GM12891 (cell line): Measurements from ENCODE around the gene MARCHF9.

Experiments
- DNase-seq: peaks from one replicate; pipeline ENCODE4 v3.0.0; 2011; ENCODE audit warnings: low spot score; ENCODE audit not compliant: insufficient read length
- FAIRE-seq: peaks from 2 replicates; lab custom pipeline; 2011; peaks lifted over from hg19 to GRCh38; lab: Jason Lieb, UNC
- PAX5 ChIP-seq: IDR thresholded peaks from 2 replicates; pipeline ENCODE4 v1.6.1; 2011; ENCODE audit warnings: low read length, moderate library complexity, mild to moderate bottlenecking; ENCODE audit not compliant: insufficient read depth, severe bottlenecking
- POLR2A ChIP-seq: IDR thresholded peaks from 2 replicates; pipeline ENCODE4 v1.6.1; 2011; ENCODE audit warnings: low read depth, low read length, control low read depth
- POLR2AphosphoS5 ChIP-seq: IDR thresholded peaks from 2 replicates; pipeline ENCODE4 v1.6.1; 2011; ENCODE audit warnings: low read depth, low read length, control low read depth
- POU2F2 ChIP-seq: IDR thresholded peaks from 2 replicates; pipeline ENCODE4 v1.6.1; 2011; ENCODE audit warnings: low read depth, mild to moderate bottlenecking, control low read depth, low read length, moderate library complexity
- SPI1 ChIP-seq: IDR thresholded peaks from 2 replicates; pipeline ENCODE4 v1.6.1; 2011; ENCODE audit warnings: low read depth, low read length, control low read depth
- TAF1 ChIP-seq: IDR thresholded peaks from 2 replicates; pipeline ENCODE4 v1.6.1; 2011; ENCODE audit warnings: low read depth, low read length, control low read depth

Gene MARCHF9

GRCh38 chr12:57724003-57724935 lies 30.6 kb upstream of the MARCHF9 start:
- TF ChIP-seq POLR2A: no peak
- TF ChIP-seq POLR2AphosphoS5: no peak
- TF ChIP-seq TAF1: no peak
- TF ChIP-seq PAX5: no peak
- TF ChIP-seq SPI1: no peak
- TF ChIP-seq POU2F2: no peak
- no peak for FAIRE-seq
- peak; percentile 8 for DNase-seq

- FAIRE-seq (no peak), DNase-seq (peak; percentile 15)
- TF ChIP-seq TAF1 (no peak), POU2F2 (no peak), SPI1 (peak; percentile 66), POLR2A (no peak), POLR2AphosphoS5 (no peak), PAX5 (no peak)
Measured at GRCh38 chr12:57724936-57725740, 29.8 kb upstream of the MARCHF9 start.

- FAIRE-seq: no peak
- DNase-seq: no peak
- no peak for TF ChIP-seq POU2F2
- TF ChIP-seq TAF1: no peak
- no peak for TF ChIP-seq POLR2AphosphoS5
- TF ChIP-seq POLR2A: no peak
- TF ChIP-seq SPI1: no peak
- no peak for TF ChIP-seq PAX5
Measured at GRCh38 chr12:57725851-57726150, 29.1 kb upstream of the MARCHF9 start.

GRCh38 chr12:57726151-57726883 lies 28.6 kb upstream of the MARCHF9 start:
- DNase-seq (peak; percentile 36), FAIRE-seq (no peak)
- TF ChIP-seq POU2F2 (no peak), POLR2A (no peak), PAX5 (no peak), SPI1 (no peak), TAF1 (no peak), POLR2AphosphoS5 (no peak)

- FAIRE-seq: no peak
Measured at GRCh38 chr12:57726884-57727757, 27.8 kb upstream of the MARCHF9 start.

GRCh38 chr12:57727758-57728395 lies 27.0 kb upstream of the MARCHF9 start:
- TF ChIP-seq POLR2A (no peak), TAF1 (no peak), PAX5 (no peak), SPI1 (no peak)
- FAIRE-seq (no peak), DNase-seq (no peak)

More at GRCh38 chr12:57726884-57727757, 27.8 kb upstream of the MARCHF9 start:
- TF ChIP-seq POLR2AphosphoS5: no peak
- peak; percentile 23 for DNase-seq

- FAIRE-seq: no peak
- TF ChIP-seq TAF1: no peak
- no peak for TF ChIP-seq POLR2AphosphoS5
- no peak for TF ChIP-seq PAX5
- TF ChIP-seq POLR2A: no peak
- TF ChIP-seq POU2F2: no peak
- no peak for TF ChIP-seq SPI1
- no peak for DNase-seq
Measured at GRCh38 chr12:57729321-57729844, 25.5 kb upstream of the MARCHF9 start.
